GM23338 (cell line): Measurements from ENCODE around the gene ATP6V0A4. TPM values are rescaled to one million over a fixed set of nuclear protein-coding genes. Genes with fewer than 3 reads are reported as not detected.

Source experiments
- ATAC-seq: fragments of 200-7000 bp; cut with Tn5 transposase; 3 replicates; pipeline ENCODE4 v1.9.1; 2020
- DNase-seq: peaks from one replicate; pipeline ENCODE4 v3.0.0-alpha.2; 2015; ENCODE audit warnings: low spot score
- H2AFZ ChIP-seq: fragments of 200-600 bp; sonication (generic); 2 replicates; pipeline ENCODE4 v1.8.0; 2016; ENCODE audit warnings: antibody characterized with exemption, mild to moderate bottlenecking, moderate library complexity
- H3F3A ChIP-seq: fragments of 200-600 bp; sonication (generic); replicated peaks from 2 replicates; pipeline ENCODE4 v1.8.0; 2017; ENCODE audit warnings: antibody characterized with exemption, mixed run types, low read depth
- H3K27ac ChIP-seq: fragments of 200-600 bp; sonication (generic); 2 replicates; pipeline ENCODE4 v1.6.1; 2016; ENCODE audit warnings: low read depth
- H3K27me3 ChIP-seq: fragments of 200-600 bp; sonication (generic); 2 replicates; pipeline ENCODE4 v1.8.0; 2016; ENCODE audit warnings: mild to moderate bottlenecking, mixed run types, moderate library complexity; ENCODE audit not compliant: insufficient read depth
- H3K36me3 ChIP-seq: fragments of 200-600 bp; sonication (generic); 2 replicates; pipeline ENCODE4 v1.8.0; 2016; ENCODE audit warnings: mild to moderate bottlenecking; ENCODE audit not compliant: insufficient read depth
- H3K4me1 ChIP-seq: fragments of 200-600 bp; sonication (generic); 2 replicates; pipeline ENCODE4 v1.8.0; 2016; ENCODE audit warnings: mild to moderate bottlenecking, moderate library complexity; ENCODE audit not compliant: insufficient read depth
- H3K4me2 ChIP-seq: fragments of 200-600 bp; sonication (generic); 2 replicates; pipeline ENCODE4 v1.7.1; 2017; ENCODE audit warnings: mixed run types
- H3K4me3 ChIP-seq: fragments of 200-600 bp; sonication (generic); 2 replicates; pipeline ENCODE4 v1.6.1; 2016; ENCODE audit warnings: mixed run types
- H3K79me2 ChIP-seq: fragments of 200-600 bp; sonication (generic); replicated peaks from 2 replicates; pipeline ENCODE4 v1.8.0; 2017; ENCODE audit warnings: mild to moderate bottlenecking; ENCODE audit not compliant: insufficient read depth
- H3K9me2 ChIP-seq: fragments of 200-600 bp; sonication (generic); 2 replicates; pipeline ENCODE4 v1.8.0; 2017; ENCODE audit not compliant: insufficient read depth
- H4K20me1 ChIP-seq: fragments of 200-600 bp; sonication (generic); replicated peaks from 2 replicates; pipeline ENCODE4 v1.8.0; 2017; ENCODE audit warnings: mild to moderate bottlenecking; ENCODE audit not compliant: insufficient read depth
- H3K27ac Mint-ChIP-seq: 2 replicates; pipeline ENCODE4 v1.8.0; 2020; ENCODE audit warnings: inconsistent platforms, mild to moderate bottlenecking, moderate library complexity, mixed read lengths
- H3K27me3 Mint-ChIP-seq: 3 replicates; pipeline ENCODE4 v1.8.0; 2022; ENCODE audit warnings: low read depth, mild to moderate bottlenecking, moderate library complexity, mixed read lengths, inconsistent platforms; ENCODE audit not compliant: insufficient read depth, poor library complexity
- H3K36me3 Mint-ChIP-seq: 3 replicates; pipeline ENCODE4 v1.8.0; 2021; ENCODE audit warnings: low read depth, mild to moderate bottlenecking, inconsistent platforms, moderate library complexity, mixed read lengths
- H3K4me1 Mint-ChIP-seq: 3 replicates; pipeline ENCODE4 v1.8.0; 2020; ENCODE audit warnings: mild to moderate bottlenecking, inconsistent platforms, mixed read lengths
- H3K4me3 Mint-ChIP-seq: 3 replicates; pipeline ENCODE4 v1.8.0; 2021; ENCODE audit warnings: moderate library complexity, mild to moderate bottlenecking, inconsistent platforms, mixed read lengths
- H3K9me3 Mint-ChIP-seq: 3 replicates; pipeline ENCODE4 v1.8.0; 2020; ENCODE audit warnings: moderate library complexity, mild to moderate bottlenecking, inconsistent platforms, mixed read lengths
- CREB1 ChIP-seq: fragments of 250-450 bp; sonication (Bioruptor Pico); IDR thresholded peaks from 2 replicates; pipeline ENCODE4 v1.5.0; 2020; ENCODE audit warnings: low read depth, mild to moderate bottlenecking, moderate library complexity
- EZH2 ChIP-seq: fragments of 200-600 bp; sonication (generic); IDR thresholded peaks from one replicate; pipeline ENCODE4 v1.8.0; 2017; ENCODE audit warnings: antibody characterized with exemption, mild to moderate bottlenecking, low read depth; ENCODE audit not compliant: unreplicated experiment
- JUNB ChIP-seq: IDR thresholded peaks from one replicate; pipeline ENCODE4 v1.6.1; 2016; ENCODE audit warnings: antibody characterized with exemption; ENCODE audit not compliant: unreplicated experiment
- NANOG ChIP-seq: IDR thresholded peaks from 2 replicates; pipeline ENCODE4 v1.6.1; 2016; ENCODE audit warnings: antibody characterized with exemption, borderline replicate concordance
- POLR2AphosphoS5 ChIP-seq: IDR thresholded peaks from 2 replicates; pipeline ENCODE4 v1.6.1; 2016; ENCODE audit warnings: antibody characterized with exemption, low read depth
- STAT1 ChIP-seq: IDR thresholded peaks from one replicate; pipeline ENCODE4 v1.6.1; 2016; ENCODE audit warnings: antibody characterized with exemption; ENCODE audit not compliant: unreplicated experiment
- ZNF114 ChIP-seq: fragments of 250-450 bp; sonication (Bioruptor Pico); IDR thresholded peaks from 2 replicates; pipeline ENCODE4 v1.5.0; 2020; ENCODE audit warnings: mild to moderate bottlenecking, moderate library complexity
- ZNF331 ChIP-seq: fragments of 250-450 bp; sonication (Bioruptor Pico); IDR thresholded peaks from 2 replicates; pipeline ENCODE4 v1.5.0; 2020; ENCODE audit warnings: low read depth, mild to moderate bottlenecking, moderate library complexity
- polyA plus RNA-seq: library from polyadenylated mRNA; unstranded; fragments of >200 nt; fragmentation: Nextera tagmentation; extraction: Ambion mirVana; gene quantifications from 2 replicates; pipeline ENCODE4 v1.2.1, GENCODE V29; 2016
- total RNA-seq: library from RNA; depleted of rRNA; stranded (reverse); fragments of >200 nt; shearing (Covaris generic); gene quantifications from 2 replicates; pipeline ENCODE4 v1.2.3, GENCODE V29; 2014
- TF ChIP-seq, protein P1 (sequence below): fragments of 250-450 bp; sonication (Bioruptor Pico); IDR thresholded peaks from 2 replicates; pipeline ENCODE4 v1.5.0; 2020; ENCODE audit warnings: mild to moderate bottlenecking, moderate library complexity
- TF ChIP-seq, protein P2 (sequence below), 2 experiments: fragments of 200-600 bp in 1 of 2; sonication (generic) in 1 of 2; conservative IDR thresholded peaks; 2 replicates each; pipeline versions ENCODE4 v1.5.1 to v1.6.1; 2016 to 2017; ENCODE audit warnings: antibody characterized with exemption in 2 of 2, low read depth in 2 of 2, mild to moderate bottlenecking in 2 of 2, moderate library complexity in 1 of 2
- TF ChIP-seq, protein P3 (sequence below): IDR thresholded peaks from 2 replicates; pipeline ENCODE4 v1.6.1; 2016; ENCODE audit warnings: antibody characterized with exemption
- TF ChIP-seq, protein P4 (sequence below): IDR thresholded peaks from one replicate; pipeline ENCODE4 v1.6.1; 2018; ENCODE audit warnings: antibody characterized with exemption; ENCODE audit not compliant: unreplicated experiment

The ATP6V0A4 gene
- total and polyA plus RNA-seq, 2 experiments from 2014 or later: 0.10 to 1.3 TPM

DNA sequence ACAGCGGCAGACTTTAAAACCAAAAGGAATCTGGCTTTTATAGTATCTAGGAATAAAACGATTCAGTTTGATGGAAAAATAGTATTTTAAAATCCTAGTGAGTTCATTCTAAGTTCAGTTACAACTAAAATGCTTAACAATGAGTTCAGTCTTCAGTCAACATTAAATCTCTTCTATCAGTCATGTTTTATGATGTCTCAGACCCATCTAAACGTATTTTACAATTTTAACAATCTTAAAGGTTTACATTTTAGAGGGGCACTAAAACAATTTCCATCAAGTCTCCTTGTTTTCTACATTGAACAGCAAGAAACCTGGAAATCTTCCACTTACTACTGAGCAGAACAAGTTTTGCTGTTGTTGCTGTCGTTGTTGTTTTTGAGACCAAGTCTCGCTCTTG, 106.8 kb downstream of the ATP6V0A4 start (continued):
- TF ChIP-seq, protein P1, sequence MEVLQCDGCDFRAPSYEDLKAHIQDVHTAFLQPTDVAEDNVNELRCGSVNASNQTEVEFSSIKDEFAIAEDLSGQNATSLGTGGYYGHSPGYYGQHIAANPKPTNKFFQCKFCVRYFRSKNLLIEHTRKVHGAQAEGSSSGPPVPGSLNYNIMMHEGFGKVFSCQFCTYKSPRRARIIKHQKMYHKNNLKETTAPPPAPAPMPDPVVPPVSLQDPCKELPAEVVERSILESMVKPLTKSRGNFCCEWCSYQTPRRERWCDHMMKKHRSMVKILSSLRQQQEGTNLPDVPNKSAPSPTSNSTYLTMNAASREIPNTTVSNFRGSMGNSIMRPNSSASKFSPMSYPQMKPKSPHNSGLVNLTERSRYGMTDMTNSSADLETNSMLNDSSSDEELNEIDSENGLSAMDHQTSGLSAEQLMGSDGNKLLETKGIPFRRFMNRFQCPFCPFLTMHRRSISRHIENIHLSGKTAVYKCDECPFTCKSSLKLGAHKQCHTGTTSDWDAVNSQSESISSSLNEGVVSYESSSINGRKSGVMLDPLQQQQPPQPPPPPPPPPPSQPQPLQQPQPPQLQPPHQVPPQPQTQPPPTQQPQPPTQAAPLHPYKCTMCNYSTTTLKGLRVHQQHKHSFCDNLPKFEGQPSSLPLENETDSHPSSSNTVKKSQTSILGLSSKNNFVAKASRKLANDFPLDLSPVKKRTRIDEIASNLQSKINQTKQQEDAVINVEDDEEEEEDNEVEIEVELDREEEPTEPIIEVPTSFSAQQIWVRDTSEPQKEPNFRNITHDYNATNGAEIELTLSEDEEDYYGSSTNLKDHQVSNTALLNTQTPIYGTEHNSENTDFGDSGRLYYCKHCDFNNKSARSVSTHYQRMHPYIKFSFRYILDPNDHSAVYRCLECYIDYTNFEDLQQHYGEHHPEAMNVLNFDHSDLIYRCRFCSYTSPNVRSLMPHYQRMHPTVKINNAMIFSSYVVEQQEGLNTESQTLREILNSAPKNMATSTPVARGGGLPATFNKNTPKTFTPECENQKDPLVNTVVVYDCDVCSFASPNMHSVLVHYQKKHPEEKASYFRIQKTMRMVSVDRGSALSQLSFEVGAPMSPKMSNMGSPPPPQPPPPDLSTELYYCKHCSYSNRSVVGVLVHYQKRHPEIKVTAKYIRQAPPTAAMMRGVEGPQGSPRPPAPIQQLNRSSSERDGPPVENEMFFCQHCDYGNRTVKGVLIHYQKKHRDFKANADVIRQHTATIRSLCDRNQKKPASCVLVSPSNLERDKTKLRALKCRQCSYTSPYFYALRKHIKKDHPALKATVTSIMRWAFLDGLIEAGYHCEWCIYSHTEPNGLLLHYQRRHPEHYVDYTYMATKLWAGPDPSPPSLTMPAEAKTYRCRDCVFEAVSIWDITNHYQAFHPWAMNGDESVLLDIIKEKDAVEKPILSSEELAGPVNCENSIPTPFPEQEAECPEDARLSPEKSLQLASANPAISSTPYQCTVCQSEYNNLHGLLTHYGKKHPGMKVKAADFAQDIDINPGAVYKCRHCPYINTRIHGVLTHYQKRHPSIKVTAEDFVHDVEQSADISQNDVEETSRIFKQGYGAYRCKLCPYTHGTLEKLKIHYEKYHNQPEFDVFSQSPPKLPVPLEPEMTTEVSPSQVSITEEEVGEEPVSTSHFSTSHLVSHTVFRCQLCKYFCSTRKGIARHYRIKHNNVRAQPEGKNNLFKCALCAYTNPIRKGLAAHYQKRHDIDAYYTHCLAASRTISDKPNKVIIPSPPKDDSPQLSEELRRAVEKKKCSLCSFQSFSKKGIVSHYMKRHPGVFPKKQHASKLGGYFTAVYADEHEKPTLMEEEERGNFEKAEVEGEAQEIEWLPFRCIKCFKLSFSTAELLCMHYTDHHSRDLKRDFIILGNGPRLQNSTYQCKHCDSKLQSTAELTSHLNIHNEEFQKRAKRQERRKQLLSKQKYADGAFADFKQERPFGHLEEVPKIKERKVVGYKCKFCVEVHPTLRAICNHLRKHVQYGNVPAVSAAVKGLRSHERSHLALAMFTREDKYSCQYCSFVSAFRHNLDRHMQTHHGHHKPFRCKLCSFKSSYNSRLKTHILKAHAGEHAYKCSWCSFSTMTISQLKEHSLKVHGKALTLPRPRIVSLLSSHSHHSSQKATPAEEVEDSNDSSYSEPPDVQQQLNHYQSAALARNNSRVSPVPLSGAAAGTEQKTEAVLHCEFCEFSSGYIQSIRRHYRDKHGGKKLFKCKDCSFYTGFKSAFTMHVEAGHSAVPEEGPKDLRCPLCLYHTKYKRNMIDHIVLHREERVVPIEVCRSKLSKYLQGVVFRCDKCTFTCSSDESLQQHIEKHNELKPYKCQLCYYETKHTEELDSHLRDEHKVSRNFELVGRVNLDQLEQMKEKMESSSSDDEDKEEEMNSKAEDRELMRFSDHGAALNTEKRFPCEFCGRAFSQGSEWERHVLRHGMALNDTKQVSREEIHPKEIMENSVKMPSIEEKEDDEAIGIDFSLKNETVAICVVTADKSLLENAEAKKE (CRISPR knock-in tag): no peak
- no peak for TF ChIP-seq ZNF331
- TF ChIP-seq CREB1 (CRISPR knock-in tag): no peak
- TF ChIP-seq NANOG: no peak
- no peak for TF ChIP-seq POLR2AphosphoS5
- no peak for TF ChIP-seq ZNF114 (CRISPR knock-in tag)
- TF ChIP-seq, protein P2, sequence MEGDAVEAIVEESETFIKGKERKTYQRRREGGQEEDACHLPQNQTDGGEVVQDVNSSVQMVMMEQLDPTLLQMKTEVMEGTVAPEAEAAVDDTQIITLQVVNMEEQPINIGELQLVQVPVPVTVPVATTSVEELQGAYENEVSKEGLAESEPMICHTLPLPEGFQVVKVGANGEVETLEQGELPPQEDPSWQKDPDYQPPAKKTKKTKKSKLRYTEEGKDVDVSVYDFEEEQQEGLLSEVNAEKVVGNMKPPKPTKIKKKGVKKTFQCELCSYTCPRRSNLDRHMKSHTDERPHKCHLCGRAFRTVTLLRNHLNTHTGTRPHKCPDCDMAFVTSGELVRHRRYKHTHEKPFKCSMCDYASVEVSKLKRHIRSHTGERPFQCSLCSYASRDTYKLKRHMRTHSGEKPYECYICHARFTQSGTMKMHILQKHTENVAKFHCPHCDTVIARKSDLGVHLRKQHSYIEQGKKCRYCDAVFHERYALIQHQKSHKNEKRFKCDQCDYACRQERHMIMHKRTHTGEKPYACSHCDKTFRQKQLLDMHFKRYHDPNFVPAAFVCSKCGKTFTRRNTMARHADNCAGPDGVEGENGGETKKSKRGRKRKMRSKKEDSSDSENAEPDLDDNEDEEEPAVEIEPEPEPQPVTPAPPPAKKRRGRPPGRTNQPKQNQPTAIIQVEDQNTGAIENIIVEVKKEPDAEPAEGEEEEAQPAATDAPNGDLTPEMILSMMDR (conservative IDR thresholded peaks at IDR 0.05; ENCODE audit: low read depth in 2 of 2): no peak
- TF ChIP-seq EZH2: no peak
- no peak for TF ChIP-seq STAT1

DNA sequence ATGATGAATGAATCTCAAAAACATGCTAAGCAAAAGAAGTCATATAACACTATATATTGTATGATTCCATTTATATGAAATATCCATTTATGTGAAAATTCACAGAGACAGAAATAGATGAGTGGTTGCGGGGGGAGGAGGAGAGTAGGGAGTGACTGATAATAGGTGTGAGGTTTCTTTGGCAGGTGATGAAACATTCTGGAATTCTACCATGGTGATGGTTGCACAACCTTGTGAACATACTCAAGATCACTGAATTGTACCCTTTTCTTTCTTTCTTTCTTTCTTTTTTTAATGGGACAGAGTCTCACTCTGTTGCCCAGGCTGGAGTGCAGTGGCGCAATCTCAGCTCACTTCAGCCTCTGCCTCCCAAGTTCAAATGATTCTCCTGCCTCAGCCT, 107.5 kb downstream of the ATP6V0A4 start:
- peaks cover 6% of the 10 kb centered on the region; the same call in 1 of the 3 replicates for H3K36me3 Mint-ChIP-seq
- no peaks in the 10 kb centered on the region for H3K27me3 ChIP-seq
- no peak for ATAC-seq
- TF ChIP-seq JUNB (no peak), POLR2AphosphoS5 (no peak), ZNF114 (CRISPR knock-in tag) (no peak), STAT1 (no peak), NANOG (no peak)
- TF ChIP-seq, protein P3, sequence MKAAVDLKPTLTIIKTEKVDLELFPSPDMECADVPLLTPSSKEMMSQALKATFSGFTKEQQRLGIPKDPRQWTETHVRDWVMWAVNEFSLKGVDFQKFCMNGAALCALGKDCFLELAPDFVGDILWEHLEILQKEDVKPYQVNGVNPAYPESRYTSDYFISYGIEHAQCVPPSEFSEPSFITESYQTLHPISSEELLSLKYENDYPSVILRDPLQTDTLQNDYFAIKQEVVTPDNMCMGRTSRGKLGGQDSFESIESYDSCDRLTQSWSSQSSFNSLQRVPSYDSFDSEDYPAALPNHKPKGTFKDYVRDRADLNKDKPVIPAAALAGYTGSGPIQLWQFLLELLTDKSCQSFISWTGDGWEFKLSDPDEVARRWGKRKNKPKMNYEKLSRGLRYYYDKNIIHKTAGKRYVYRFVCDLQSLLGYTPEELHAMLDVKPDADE: no peak
- TF ChIP-seq, protein P4, sequence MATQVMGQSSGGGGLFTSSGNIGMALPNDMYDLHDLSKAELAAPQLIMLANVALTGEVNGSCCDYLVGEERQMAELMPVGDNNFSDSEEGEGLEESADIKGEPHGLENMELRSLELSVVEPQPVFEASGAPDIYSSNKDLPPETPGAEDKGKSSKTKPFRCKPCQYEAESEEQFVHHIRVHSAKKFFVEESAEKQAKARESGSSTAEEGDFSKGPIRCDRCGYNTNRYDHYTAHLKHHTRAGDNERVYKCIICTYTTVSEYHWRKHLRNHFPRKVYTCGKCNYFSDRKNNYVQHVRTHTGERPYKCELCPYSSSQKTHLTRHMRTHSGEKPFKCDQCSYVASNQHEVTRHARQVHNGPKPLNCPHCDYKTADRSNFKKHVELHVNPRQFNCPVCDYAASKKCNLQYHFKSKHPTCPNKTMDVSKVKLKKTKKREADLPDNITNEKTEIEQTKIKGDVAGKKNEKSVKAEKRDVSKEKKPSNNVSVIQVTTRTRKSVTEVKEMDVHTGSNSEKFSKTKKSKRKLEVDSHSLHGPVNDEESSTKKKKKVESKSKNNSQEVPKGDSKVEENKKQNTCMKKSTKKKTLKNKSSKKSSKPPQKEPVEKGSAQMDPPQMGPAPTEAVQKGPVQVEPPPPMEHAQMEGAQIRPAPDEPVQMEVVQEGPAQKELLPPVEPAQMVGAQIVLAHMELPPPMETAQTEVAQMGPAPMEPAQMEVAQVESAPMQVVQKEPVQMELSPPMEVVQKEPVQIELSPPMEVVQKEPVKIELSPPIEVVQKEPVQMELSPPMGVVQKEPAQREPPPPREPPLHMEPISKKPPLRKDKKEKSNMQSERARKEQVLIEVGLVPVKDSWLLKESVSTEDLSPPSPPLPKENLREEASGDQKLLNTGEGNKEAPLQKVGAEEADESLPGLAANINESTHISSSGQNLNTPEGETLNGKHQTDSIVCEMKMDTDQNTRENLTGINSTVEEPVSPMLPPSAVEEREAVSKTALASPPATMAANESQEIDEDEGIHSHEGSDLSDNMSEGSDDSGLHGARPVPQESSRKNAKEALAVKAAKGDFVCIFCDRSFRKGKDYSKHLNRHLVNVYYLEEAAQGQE: no peak

More for the DNA sequence above, 107.5 kb downstream of the ATP6V0A4 start:
- no peaks in the 10 kb centered on the region for H3K79me2 ChIP-seq
- H3K4me2 ChIP-seq: no peak overlapping the region
- no peak overlapping the region for H3K4me3 Mint-ChIP-seq
- H2AFZ ChIP-seq: no peak overlapping the region
- no peak for DNase-seq
- H3F3A ChIP-seq: no peaks in the 10 kb centered on the region
- H3K36me3 ChIP-seq: no peaks in the 10 kb centered on the region
- H3K9me3 Mint-ChIP-seq: peaks cover 11% of the 10 kb centered on the region
- no peaks in the 10 kb centered on the region for H4K20me1 ChIP-seq
- H3K4me1 ChIP-seq: no peaks in the 10 kb centered on the region
- no peaks in the 10 kb centered on the region for H3K9me2 ChIP-seq
- no peaks in the 10 kb centered on the region for H3K4me1 Mint-ChIP-seq
- no peak overlapping the region for H3K27ac Mint-ChIP-seq
- no peaks in the 10 kb centered on the region for H3K27me3 Mint-ChIP-seq
- no peak overlapping the region for H3K4me3 ChIP-seq
- H3K27ac ChIP-seq: no peak overlapping the region
